GM18907 (cell line): Measurements from ENCODE around the gene ADARB2.
"Not testable (repeated sequence)": the region's sequence is repeated elsewhere in the genome, so short reads cannot be mapped to it uniquely, and the experiment has no call there.

Experiments
- ATAC-seq: cut with Tn5 transposase; IDR thresholded peaks from one replicate; pipeline ENCODE4 v1.9.1; 2021; ENCODE audit warnings: mild to moderate bottlenecking, moderate library complexity; ENCODE audit not compliant: unreplicated experiment

Gene ADARB2

GRCh38 chr10:1416456-1417037 lies 320.8 kb downstream of the ADARB2 start:
- no peak for ATAC-seq

- no peak for ATAC-seq
Observed at GRCh38 chr10:1414893-1415292, 322.4 kb downstream of the ADARB2 start.

GRCh38 chr10:1414346-1414745 lies 323.0 kb downstream of the ADARB2 start:
- not testable (repeated sequence) for ATAC-seq

DNA sequence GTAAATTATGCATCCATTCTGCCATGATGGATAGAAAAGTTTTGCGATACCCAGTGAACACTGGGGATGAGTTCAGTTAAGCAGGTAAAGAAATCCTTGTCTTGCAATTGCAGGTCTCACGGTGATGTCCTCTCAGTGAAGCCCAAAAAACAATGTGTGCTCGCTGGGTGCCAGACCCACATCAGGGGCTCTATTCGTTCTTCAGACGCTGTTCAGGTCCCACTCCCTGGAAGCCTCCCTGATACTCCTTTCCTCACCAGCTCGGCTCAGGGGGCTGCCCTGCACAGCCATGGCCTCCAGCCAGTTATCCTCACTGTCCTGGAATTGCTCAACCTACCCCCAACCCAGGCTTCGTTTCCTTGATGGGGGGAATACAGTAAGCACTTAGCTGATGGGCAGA lies 323.5 kb downstream of the ADARB2 start:
- no peak for ATAC-seq

DNA sequence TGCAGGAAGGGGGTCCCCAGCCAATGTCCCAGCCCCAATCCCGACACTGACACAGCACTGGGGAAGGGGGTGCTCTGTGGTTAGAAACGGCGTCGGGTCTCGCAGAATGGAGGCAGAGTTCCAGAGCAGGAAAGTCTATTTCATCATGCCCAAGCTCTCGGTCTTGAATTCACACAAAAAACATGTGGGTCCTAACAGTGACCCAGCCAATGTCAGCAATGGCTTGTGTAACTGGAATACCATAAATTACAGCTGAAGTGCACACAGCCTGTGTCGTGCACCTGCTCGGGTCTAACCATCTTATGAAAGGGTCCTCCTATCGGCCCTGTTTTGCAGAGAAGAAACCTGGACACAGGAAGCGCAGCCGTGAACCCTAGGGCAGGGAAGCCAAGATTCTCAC lies 324.1 kb downstream of the ADARB2 start:
- no peak for ATAC-seq

- ATAC-seq: no peak
Observed at GRCh38 chr10:1412531-1413189, 324.7 kb downstream of the ADARB2 start.

DNA sequence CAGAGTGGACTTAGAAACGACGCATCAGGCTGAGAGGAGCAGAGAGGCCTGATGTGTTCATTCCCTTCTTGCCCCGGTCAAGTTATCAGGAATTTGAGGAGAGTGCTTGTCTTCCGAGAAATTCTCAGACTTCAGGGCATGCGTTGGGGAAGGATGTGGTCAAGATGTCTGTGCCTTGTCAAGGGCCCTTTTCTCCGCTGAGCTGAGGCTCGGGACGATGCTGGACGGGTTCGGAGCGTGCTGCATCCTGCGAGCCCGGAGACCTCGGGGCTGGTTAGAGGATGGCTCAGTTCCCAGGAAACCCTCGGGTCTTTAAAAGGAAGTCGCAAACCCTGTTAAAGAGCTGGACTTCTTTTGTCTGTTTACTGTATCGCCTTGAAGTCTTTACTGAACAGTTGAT lies 325.4 kb downstream of the ADARB2 start:
- no peak for ATAC-seq

DNA sequence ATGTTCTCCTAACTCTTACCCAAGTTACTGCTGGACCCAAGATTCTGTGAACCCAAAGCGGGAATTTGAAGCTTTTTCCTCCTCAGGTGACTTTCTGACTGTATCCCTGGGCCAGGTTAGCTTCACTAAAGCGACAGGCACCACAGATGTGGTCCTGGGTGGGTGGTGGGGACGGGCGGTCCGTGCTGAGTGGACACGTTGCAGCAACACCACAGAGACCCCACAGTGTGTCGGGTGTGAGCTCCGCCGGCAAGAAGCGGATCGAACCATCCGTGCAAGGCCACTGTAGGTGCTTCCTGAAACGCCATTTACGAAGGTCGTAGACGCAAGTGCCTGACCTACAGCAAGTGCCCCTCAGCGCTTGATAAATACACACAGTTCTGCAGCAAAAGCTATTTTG lies 325.9 kb downstream of the ADARB2 start:
- no peak for ATAC-seq

- no peak for ATAC-seq
Observed at GRCh38 chr10:1410469-1411395, 326.6 kb downstream of the ADARB2 start.

DNA sequence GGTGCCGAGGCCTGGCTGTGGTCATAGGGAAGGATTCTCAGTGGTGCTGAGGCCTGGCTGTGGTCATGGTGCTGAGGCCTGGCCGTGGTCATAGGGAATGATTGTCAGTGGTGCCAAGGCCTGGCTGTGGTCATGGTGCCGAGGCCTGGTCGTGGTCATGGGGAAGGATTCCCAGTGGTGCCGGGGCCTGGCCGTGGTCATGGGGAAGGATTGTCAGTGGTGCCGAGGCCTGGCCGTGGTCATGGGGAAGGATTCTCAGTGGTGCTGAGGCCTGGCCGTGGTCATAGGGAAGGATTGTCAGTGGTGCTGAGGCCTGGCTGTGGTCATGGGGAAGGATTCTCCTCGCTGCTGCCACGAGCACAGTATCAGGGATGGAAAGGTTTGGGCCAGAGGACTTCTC lies 327.3 kb downstream of the ADARB2 start:
- no peak for ATAC-seq

GRCh38 chr10:1409392-1409791 lies 327.9 kb downstream of the ADARB2 start:
- ATAC-seq: no peak

GRCh38 chr10:1408651-1409367 lies 328.5 kb downstream of the ADARB2 start:
- ATAC-seq: no peak

DNA sequence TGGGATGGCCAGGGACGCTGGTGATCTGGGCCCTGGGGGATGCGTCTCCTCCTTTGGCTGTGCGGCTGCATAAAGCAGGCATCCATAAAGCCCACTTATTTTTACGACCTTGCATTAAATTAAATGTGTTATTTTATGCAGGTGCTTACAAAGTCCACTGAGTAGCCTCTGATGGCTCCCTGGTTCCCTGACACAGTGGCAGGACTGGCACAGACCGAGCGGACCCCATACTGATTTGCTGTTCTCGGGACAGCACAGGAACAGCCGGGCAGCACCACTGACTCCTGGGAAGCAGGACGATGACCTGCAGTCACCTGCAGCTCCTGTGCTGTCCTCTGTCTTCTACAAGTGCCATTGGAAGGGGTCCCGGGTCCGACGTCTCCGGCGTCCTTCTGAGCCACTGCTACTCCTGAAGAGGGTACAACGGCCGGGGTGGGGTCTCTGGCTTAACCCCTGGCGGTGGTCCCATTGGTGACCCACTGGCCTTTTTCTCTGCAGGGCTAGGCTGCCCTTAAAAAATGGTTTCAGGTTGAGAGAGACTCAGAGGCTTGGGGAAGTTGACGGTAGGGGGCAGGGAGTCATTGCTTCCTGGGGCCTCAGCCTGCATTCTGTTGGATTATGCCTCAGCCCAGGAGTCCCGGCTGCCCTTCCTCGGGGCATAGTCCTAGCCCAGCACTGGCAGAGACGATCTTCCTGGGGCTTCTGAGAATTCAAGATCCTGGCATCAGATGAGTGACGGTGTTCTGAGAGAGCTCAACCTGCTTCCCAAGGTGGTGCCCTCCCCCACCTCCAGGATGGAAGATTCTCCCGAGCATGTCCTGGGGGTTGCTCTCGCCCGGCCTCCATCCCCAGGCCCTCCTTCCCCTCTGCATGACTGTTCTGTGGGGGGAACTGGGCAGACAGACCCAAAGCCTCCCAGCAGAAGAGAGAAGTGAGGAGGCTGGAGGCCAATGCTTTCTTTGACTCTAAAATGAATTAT lies 330.1 kb downstream of the ADARB2 start:
- ATAC-seq: no peak

GRCh38 chr10:1406132-1406966 lies 331.0 kb downstream of the ADARB2 start:
- no peak for ATAC-seq

DNA sequence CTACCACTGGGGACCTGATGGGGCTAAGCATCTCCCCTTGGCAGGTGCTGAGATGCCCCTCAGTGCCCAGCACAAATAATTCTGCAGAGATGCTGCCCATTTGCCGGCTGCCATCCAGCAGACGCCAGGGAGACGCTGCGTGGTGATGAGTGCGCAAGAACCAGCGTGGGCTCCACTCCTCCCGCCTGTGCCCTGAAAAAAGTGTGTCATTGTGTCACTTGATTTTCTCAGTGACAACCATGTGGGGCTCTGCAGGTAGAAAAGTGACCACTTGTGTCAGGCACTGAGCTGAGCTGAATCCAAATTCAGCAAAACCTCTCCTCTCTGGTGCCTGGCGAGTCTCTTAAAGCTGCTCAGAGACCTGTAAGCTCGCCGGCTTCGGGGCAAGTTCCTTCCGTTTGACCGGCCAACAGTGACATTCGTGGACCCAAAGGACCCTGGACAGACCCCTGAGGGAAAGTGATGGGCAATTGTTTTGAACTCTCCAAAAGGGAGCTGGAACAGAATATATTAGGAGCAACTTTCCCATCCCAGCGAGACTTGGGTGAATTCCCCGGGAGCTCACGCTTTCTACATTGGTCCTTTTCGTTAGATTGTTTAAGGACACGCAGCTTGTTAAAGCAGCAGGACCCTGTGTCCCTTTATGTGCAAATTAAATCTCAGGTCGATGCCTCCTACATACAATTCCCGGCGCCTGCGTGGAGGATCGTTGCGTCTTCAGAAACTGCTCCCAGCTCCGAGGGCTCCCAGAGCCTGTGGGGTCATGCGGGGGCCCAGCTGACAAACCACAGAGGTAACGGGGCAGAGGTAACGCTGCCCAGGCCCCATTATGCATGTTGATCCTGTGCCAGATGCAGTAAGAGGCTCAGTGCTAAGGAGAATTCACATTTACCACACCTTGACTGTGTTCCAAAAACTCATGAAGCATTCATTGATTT lies 332.7 kb downstream of the ADARB2 start:
- no peak for ATAC-seq

DNA sequence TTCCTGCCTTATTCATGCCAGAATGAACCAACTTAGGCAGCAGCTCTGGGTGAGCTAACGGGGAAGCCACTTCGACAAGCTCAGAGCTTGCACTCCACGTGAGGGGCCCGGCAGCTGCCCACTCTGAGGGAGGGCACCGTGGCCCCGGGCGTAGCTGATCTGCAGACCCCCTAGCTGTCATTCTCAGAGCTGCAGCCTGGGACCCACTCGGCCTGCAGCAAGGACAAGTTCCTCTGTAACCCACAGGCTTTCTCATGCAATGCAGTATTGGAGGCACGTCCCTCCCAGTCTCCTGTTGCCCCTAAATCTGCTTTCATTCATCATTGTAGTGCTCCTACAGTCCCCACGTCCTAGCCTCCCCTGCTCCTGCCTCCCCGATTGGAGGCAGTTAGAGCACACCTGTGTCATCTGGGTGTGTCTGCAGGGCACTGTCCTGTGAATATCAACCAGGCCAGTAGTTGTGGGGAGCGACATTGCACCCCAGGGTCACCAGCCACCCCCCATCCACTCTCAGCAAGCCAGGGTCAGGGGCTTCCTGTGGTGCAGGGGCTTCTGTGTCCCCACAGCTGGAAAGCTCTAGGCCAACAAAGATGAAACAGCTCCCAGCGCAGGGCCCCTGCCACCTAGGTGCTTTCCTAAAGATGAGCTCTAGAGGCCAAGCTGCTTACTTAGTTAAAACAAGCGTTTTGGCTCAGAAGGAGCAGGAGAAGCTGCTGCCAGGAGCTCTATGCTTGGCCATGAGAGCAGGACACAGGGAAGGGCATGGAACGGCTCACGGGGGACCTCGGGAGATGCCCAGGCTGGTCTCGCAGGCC lies 333.6 kb downstream of the ADARB2 start:
- ATAC-seq: no peak

- ATAC-seq: no peak
Observed at GRCh38 chr10:1402816-1403507, 334.4 kb downstream of the ADARB2 start.
